Hepatic stellate cell (primary cell): ENCODE results near the gene ATG4B.
"Not testable (repeated sequence)": the region's sequence is repeated elsewhere in the genome, so short reads cannot be mapped to it uniquely, and the experiment has no call there.

ENCODE experiments used
- DNase-seq: peaks from one replicate; pipeline ENCODE4 v3.0.0; 2011; ENCODE audit warnings: low spot score

Gene ATG4B

GRCh38 chr2:241637018-241637794, at the start of gene ATG4B, which contains the start of gene THAP4:
ATG4B (plus strand) TSS chr2:241637693; CDS start chr2:241637715, 22 bp downstream.
THAP4 (minus strand) TSS chr2:241637158; CDS start chr2:241637017, 141 bp downstream.
- DNase-seq: peak; percentile 91

- DNase-seq: not testable (repeated sequence)
These were observed 47.6 kb upstream of the ATG4B start for GRCh38 chr2:241589863-241590262.

- not testable (repeated sequence) for DNase-seq
These were observed 46.7 kb upstream of the ATG4B start for GRCh38 chr2:241590496-241591455.

- no peak for DNase-seq
These were observed 45.2 kb upstream of the ATG4B start for GRCh38 chr2:241592126-241592845.

GRCh38 chr2:241593271-241593670, 44.2 kb upstream of the ATG4B start:
- DNase-seq: no peak

- no peak for DNase-seq
These were observed 41.8 kb upstream of the ATG4B start for GRCh38 chr2:241595600-241596140.

GRCh38 chr2:241597561-241597960, 39.9 kb upstream of the ATG4B start:
- no peak for DNase-seq

- no peak for DNase-seq
These were observed 39.4 kb upstream of the ATG4B start for GRCh38 chr2:241598061-241598460.

GRCh38 chr2:241598487-241598886, 39.0 kb upstream of the ATG4B start:
- no peak for DNase-seq

GRCh38 chr2:241599615-241600014, 37.9 kb upstream of the ATG4B start:
- DNase-seq: no peak

- DNase-seq: no peak
These were observed 35.7 kb upstream of the ATG4B start for GRCh38 chr2:241601841-241602240.

- DNase-seq: no peak
These were observed 34.8 kb upstream of the ATG4B start for GRCh38 chr2:241602720-241603119.

GRCh38 chr2:241603686-241604085, 33.8 kb upstream of the ATG4B start:
- DNase-seq: no peak

GRCh38 chr2:241606186-241606585, 31.3 kb upstream of the ATG4B start:
- DNase-seq: no peak

GRCh38 chr2:241607162-241607885, 30.2 kb upstream of the ATG4B start:
- no peak for DNase-seq

- DNase-seq: no peak
These were observed 28.6 kb upstream of the ATG4B start for GRCh38 chr2:241608881-241609280.

- DNase-seq: peak; percentile 90
These were observed 27.4 kb upstream of the ATG4B start for GRCh38 chr2:241609859-241610793.

GRCh38 chr2:241611062-241611461, 26.4 kb upstream of the ATG4B start:
- no peak for DNase-seq

GRCh38 chr2:241612156-241613016, 25.1 kb upstream of the ATG4B start:
- no peak for DNase-seq
